ENCODE measurements around the gene TMEM59.
"Not testable (repeated sequence)": the region's sequence is repeated elsewhere in the genome, so short reads cannot be mapped to it uniquely, and the experiment has no call there.

The TMEM59 gene

DNA sequence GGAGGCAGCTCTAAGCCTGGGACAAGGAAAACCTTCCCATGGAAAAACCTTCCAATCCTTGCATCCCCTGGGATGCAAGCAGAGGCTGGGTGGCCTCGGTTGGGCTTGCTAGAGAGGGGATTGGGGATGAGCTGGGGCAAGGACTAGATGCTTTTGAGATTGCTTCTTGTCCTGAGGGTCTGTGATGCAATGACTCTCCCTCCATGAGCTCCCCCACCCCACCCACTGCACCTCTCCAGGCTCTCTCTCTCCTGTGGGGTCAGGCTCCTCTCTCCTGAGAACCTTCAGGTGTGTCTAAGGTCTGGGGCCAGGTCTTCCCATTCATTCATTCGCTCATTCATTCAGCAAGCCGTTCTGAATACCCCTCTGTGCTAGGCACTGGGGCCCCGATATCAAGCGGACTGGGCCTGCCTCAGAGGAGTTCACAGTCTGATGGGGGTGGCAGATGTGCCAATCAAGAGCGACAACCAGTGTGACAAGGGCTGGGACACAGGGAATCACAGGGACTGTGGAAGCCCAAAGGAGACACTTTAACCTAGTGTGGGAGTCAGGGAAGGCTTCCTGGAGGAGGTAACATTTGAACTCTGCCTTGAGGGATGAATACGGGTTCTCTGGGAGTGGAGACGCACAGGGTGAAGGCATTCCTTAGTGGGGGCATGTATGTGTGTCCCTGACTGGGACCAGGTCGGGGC, 41.5 kb downstream of the TMEM59 start:
- DNase-seq: no peak

DNA sequence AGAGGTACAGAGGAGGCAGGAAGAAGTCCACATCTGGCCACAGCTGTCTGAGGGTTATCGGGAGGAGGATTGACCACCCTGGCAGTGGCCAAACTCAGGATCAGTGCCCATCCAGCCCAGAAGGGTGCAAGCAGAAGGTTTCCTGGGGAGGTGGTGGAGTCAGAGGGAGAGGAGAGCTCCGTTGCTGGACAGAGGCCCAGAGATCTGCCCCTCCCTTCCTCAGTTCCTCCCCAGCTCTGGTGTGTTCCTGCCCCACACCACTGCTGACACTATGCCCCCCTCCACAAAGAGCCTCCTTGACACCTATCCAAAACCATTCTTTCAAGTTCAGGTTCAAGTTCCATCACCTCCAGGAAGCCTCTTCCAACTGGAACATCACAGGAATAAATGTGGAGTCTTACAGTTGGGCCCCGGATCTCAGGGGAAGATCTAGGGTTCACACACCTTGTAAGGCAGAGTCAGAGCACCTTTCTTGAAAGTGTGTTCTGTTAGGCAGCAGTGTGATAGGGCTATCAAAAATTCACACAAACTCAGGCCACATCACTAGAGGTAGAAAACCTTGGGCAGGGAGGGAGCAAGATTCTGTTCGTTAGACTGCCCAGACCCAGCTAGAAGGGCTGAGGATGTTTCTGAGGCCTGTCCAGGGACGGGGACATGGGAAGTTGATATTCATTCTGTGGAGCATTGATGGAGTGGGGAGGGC, 42.4 kb downstream of the TMEM59 start:
- DNase-seq: no peak

DNA sequence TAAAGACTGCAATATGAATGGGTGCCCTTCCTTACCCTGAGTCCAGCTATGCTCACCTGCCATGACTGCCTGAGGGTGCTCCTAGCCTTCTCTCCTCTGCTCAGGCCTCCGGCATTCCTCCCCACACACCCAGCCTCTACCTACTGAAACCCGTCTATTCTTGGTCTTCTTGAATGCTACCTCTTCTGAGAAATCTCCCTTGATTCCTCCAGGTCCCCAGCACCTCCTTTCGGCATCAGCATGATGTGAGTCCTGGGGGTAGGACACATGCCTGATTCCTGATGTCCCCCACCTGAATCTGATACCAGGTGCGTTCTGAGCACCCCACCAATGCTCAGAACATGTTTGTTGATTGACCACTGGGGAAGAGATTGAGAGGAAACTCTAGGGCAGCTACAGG, 43.6 kb downstream of the TMEM59 start:
- no peak for DNase-seq

DNA sequence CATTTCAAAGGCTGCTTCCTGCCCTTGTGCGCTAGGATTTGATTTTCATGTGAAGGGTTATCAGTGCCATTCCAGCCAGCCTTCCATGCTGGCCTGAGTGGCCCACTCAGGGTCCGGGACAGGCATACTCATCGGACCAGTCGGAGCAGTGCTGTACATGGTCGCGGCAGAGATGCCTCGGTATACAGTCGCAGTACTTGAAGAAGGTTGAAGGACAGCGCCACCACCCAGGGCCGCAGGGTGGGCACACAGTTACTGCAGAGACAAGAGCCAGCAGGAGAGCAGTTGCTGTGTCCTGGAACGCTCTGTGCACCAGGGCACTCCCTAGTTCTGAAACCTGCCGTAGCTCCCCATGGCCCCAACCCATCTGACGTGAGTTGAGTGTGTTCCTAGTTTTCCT, 44.1 kb downstream of the TMEM59 start:
- no peak for DNase-seq

DNA sequence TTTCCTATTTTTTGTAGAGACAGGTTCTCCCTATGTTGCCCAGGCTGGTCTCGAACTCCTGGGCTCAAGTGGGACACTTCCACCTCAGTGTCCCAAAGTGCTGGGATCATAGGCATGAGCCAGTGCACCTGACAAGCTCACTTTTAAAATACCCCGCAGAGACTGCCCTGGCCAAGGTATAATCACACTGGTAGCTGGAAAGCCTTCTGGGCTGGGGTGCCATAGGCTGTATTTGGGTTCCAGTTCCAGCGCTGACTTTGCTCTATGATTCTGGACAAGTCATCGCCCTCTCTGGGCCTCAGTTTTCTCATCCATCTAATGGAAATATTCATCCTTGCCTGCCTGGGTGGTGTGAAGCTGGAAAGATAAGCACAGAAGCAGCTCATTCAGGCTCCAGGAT, 45.4 kb downstream of the TMEM59 start:
- DNase-seq: no peak

DNA sequence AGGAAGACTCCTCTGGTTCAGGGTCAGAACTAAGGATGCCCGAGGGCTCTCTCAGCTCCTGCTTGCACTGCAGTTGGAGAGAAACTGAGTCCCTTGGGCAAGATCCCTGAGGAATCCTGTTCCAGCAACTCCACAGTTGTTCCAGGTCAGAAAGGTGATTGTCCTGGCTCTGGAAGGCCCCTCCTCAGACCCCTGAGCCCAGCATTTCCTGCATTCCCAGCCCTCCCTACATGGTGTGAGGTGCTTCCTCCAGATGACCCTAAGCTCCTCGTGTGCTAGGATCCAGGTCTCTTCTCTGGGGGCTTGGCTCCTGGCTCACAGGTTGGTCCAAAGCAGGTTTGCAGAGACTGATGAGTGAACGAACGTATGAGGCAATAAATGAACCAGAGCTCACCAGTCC, 46.5 kb downstream of the TMEM59 start:
- no peak for DNase-seq

DNA sequence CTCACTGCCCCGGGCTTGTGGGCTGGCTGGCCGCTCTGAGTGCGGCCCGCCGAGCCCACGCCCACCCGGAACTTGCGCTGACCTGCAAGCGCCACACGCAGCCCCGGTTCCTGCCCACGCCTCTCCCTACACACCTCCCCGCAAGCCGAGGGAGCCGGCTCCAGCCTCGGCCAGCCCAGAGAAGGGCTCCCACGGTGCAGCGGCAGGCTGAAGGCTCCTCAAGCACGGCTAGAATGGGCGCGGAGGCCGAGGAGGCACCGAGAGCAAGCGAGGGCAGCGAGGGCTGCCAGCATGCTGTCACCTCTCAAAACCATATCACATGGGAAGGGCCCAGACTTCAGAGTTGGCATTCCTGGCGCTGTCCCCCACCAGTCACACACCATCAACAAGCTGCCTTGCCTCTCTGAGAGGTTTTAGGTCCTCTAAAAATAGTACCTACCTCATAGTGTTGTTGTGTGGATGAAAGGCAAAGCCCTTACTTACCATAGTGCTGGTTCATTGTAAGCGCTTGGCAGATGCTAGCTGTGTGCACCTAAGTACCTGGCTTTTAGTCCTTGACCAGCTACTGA, 48.4 kb downstream of the TMEM59 start:
- DNase-seq: no peak

DNA sequence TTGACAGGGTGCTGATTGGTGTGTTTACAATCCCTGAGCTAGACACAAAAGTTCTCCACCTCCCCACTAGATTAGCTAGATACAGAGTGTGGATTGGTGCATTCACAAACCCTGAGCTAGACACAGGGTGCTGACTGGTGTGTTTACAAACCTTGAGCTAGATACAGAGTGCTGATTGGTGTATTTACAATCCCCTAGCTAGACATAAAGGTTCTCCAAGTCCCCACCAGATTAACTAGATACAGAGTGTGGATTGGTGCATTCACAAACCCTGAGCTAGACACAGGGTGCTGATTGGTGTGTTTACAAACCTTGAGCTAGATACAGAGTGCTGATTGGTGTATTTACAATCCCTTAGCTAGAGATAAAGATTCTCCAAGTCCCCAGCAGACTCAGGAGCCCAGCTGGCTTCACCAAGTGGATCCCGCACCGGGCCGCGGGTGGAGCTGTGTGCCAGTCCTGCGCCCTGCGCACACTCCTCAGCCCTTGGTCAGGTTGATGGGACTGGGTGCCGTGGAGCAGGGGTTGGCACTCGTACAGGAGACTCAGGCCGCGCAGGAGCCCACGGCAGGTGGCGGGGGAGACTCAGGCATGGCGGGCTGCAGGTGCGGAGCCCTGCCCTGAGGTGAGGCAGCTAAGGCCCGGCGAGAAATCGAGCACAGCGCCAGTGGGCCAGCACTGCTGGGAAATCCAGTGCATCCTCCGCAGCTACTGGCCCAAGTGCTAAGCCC, 49.1 kb downstream of the TMEM59 start:
- DNase-seq: not testable (repeated sequence)

DNA sequence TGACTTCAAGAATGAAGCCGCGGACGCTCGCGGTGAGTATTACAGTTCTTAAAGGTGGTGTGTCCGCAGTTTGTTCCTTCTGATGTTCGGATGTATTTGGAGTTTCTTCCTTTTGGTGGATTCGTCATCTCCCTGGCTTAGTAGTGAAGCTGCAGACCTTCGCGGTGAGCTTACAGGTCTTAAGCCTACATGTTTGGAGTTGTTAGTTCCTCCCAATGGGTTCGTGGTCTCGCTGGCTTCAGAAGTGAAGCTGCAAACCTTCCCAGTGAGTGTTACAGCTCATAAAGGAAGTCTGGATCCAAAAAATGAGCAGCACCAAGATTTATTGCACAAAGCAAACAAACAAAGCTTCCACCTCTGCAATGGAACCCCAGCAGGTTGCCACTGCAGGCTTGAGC, 49.8 kb downstream of the TMEM59 start:
- DNase-seq: no peak

DNA sequence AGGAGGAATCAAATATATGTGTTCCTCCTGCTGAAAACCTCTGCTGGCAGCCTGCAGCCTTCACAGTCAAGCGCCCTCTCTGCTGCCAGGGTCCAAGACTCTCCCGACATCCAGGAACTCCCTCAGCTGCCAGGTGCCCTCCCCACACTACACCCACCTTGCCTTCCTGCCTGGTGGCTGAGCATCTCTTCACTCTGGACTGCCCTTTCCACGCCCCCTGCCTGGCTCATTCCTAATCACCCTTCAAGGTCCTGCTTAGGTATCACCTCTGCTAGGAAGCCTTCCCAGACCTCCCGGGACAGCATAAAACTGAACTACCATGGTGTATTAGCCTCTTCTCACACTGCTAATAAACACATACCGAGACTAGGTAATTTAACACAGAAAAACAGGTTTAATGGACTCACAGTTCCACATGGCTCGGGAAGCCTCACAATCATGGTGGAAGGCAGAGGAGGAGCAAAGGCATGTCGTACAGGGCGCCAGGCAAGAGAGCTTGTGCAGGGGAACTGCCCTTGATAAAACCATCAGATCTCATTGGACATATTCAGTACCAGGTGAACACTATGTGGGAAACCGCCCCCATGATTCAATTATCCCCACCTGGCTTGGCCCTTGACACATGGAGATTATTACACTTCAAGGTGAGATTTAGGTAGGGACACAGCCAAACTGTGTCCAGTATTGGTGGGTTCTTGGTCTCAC, 50.3 kb downstream of the TMEM59 start:
- DNase-seq: no peak

DNA sequence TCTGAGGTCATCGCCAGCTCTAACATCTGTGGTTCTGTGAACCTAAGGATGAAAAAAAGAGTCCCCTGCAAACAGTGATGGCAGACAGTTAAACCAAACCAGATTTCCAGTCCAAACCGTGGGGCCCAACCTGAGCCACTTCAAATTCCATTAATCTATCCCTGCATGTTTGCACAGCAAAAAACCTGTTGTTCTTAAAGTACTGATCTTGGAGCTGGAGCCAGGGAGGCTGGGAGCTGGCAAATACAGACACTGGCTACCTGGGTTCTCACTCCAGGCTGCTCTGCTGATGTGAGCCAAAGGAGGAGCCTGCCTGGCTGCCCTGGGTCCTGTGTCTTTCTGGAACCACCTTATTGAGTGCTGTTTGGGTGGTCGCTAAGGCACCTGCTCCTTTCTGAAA, 51.4 kb downstream of the TMEM59 start:
- DNase-seq: no peak

DNA sequence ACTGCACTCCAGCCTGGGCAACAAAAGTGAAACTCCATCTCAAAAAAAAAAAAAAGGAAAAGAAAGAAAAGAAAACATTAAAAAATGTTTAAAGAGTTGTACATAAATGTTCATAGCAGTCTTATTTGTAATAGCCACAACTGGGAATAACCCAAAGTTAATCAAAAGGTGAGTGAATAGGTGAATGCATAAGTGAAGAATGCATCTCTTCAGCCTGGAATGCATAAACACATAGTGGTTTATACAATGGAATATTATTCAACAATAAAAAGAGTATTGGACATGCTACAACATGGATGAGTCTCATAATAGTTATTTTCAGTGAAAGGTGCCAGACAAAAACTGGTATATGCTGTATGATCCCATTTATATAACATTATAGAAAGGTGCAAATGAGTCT, 53.1 kb downstream of the TMEM59 start:
- DNase-seq: no peak

DNA sequence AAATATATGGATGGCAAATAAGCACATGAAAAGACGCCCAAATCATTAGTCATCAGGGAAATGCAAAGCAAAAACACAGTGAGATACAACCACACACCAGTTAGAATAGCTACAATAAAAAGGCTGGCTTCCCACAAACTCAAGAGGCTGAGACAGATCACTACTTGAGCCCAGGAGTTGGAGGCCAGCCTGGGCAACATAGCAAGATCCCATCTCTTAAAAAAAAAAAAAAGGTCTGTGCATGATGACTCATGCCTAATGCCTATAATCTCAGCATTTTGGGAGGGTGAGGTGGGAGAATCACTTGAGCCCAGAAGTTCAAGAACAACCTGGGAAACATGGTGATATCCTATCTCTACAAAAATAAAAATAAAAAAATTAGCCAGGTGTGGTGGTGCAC, 54.8 kb downstream of the TMEM59 start:
- DNase-seq: no peak

DNA sequence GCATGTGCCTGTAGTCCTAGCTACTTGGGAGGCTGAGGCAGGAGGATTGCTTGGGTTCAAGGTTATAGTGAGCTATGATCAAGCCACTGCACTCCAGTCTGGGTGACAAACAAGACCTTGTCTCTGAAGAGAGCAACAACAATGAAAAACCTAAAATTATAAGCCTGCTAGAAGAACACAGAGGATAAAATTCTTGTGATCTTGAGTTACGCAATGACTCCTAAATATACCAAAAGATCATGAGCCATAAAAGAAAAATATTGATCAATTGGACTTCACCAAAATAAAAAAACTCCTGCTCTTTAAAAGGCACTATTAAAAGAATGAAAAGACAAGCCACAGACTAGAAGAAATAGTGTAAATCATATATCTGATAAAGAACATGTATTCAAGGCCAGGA, 57.3 kb downstream of the TMEM59 start:
- DNase-seq: no peak

DNA sequence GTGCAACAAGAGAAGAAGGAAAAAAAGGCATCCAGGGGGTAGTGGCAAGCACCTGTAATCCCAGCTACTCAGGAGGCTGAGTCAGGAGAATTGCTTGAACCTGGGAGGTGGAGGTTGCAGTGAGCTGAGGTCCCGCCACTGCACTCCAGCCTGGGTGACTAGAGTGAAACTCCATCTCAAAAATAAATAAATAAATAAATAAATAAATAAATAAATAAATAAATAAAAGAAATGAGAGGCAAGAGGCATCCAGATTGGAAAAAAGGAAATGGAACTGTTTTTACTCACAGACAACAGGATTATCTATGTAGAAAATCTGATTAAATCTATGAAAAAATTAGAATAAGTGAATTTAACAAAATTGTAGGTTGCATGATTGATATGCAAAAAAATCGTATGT, 58.5 kb downstream of the TMEM59 start:
- DNase-seq: not testable (repeated sequence)

DNA sequence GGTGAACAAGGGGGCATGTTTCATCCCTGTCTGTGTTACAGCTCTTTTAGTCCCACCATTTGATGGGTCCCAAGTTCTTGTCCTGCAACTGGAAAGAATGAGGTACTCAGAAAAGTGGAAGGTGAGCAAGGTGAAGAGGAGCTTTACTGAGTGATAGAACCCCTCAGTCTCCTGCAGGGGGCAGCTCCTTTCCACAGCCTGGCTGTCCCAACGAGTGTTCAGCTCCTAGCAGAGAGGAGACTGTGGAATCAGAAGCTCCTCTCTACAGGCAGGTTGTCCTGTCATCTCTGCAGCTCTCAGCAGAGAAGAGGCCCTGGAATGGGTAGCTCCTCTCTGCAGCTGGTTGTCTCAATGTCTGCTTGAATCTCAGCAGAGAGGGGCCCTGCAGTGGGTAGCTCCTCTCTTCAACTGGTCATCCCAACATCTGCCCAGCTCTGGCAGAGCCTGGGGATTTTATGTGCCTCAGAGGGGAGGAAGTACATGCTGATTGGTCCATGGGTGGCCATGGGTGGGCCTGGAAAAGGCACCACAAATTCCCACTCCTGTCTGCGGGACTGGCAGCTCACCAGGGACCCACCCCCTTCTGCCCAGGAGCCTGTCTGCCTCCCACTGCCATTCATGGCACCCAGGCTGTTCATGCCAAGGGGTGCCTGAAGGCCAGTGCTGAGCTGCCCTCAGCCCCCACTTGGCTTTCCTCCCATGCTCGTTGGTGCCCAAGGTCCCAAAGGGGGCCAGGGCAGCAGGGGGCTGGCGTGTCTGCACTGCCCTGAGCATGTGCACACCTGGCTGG, 60.7 kb downstream of the TMEM59 start:
- no peak for DNase-seq

DNA sequence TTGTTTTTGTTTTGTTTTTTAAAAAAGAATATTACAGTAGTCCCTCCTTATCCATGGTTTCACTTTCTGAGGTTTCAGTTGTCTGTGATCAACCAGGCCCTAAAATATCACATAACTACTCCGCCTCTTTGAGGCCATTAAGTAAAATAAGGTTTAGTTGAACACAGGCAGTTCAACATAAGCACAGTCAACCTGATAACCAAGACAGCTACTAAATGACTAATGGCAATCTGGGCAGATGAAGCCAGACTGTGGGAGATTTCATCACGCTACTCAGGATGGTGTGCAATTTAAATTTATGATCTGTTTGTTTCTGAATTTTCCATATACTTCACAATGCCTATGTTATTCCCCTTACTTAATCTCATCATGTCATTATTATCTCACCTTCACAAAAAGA, 65.1 kb downstream of the TMEM59 start:
- no peak for DNase-seq

DNA sequence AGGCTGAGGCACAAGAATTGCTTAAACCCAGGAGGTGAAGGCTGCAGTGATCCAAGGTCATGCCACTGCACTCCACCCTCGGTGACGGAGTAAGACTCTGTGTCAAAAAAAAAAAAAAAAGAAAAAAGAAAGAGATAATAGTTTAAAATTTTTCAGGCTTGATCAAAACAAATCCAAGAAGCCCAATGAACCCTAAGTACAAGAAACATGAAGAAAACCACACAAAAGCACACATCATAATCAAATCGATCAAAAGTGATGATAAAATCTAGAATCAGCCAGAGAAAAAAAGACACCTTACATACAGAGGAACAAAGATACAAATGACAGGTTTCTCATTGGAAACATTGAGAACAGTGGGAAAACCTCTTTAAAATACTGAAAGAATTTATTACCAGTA, 66.5 kb downstream of the TMEM59 start:
- DNase-seq: no peak

DNA sequence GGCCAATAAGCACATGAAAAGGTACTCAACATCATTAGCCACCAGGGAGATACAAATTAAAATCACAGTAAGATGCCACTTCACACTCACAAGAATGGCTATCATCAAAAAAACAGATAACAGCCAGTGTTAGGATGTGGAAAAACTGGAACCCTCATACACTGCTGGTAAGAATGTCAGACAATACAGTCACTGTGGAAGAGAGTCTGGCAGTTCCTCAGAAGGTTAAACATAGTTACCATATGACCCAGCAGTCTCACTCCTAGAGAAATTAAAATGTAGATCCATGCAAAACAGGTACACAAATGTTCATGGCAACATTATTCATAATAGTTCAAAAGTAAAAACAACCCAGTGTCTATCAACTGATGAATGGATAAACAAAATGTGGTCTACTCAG, 68.3 kb downstream of the TMEM59 start:
- no peak for DNase-seq

DNA sequence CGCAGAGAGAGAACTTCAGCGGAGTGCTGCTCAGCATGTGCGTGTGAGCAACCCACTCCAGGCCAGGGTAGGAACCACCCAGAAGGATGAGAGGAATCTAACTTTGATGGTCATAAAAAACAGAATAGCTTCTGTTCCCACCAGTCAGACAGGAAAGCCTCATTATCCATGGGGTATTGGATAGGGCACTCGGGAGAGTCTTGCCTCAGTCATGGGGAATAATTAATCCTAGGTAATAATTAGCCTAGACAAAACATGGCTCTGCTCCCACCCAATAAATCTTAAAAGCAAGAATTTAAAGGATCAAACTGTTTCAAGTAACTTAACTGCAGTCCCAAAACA, 70.3 kb downstream of the TMEM59 start:
- DNase-seq: no peak

DNA sequence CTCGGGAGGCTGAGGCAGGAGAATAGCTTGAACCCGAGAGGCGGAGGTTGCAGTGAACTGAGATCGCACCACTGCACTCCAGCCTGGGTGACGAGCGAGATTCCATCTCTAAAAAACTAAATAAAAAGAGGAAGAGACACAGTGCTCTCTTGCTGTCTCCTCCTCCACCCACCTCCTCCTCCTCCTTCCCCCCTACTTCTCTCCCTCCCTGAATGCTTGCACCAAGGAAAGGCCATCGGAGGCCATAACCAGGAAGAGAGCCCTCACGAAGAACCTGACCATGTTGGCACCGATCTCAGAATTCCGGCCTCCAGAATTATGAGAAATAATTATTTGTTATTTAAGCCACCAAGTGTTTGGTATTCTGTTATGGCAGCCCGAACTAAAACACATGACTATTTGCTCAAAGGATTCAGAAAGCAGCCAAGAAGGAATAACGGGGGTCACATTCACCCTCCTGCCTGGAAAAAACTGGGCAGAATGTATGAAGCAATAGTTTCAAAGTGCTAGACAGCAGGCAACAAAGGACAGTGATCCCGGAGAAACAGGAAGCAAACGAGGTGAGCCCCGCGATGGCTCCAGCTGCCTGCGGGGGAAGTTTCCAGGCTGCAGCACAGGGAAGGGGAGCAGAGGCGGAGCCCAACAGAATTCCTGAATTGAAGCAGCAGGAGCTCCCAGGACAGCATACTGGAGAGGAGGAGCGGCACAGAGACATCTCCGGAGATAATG, 70.8 kb downstream of the TMEM59 start:
- no peak for DNase-seq

DNA sequence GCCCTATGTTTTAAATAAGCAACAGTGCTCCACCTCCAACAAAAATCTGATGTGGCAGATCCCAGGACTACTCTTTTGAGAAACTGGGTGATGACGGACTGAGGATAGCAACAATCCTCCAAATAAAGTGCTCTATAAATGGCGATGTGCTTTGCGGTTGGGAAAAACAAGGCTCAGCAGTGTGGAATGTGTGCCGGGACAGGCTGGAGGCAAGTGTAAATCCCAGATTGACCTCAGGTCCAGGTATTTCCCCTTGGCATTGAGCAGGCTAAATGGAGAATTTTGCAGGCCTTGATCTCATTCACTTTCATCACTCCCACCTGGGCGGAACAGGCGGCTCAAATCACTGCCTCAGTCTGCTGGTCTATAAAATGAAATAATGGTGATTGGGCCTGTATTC, 71.8 kb downstream of the TMEM59 start:
- DNase-seq: no peak

Measured in activated effector memory CD4-positive, alpha-beta T cell treated with Interleukin-2 at 50 U/mL for 16 hours (primary cell).